Stimulated activated CD4-positive, alpha-beta T cell treated with anti-CD3 and anti-CD28 coated beads, TNF-alpha, amount 100 ng/mL, for 4 hours (primary cell): Measurements from ENCODE around the gene SVEP1.

ENCODE experiments used
- DNase-seq, 3 experiments: peaks; one replicate each; pipeline ENCODE4 v3.0.0-alpha.2; 2020; ENCODE audit warnings: low read depth in 3 of 3

Gene SVEP1

DNA sequence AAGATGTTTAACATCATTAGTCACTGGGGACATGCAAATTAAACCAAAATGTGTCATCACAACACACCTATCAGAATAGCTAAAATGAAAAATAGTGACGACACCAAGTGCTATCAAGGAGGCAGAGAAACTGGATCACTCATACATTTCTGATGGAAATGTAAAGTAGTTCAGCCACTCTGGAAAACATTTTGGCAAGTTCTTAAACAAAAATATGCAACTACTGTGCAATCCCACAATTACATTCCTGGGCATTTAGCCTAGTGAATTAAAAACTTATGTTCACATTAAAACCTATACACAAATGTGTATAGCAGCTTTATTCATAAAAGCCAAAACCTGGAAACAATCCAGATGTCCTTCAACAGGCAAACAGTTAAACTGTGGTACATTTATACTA is 53.1 kb downstream of the SVEP1 start:
- no peak for DNase-seq

- no peak for DNase-seq
These were observed 58.3 kb downstream of the SVEP1 start for GRCh38 chr9:110521206-110521605.

GRCh38 chr9:110520120-110520701 is 59.3 kb downstream of the SVEP1 start:
- DNase-seq, result no peak

DNA sequence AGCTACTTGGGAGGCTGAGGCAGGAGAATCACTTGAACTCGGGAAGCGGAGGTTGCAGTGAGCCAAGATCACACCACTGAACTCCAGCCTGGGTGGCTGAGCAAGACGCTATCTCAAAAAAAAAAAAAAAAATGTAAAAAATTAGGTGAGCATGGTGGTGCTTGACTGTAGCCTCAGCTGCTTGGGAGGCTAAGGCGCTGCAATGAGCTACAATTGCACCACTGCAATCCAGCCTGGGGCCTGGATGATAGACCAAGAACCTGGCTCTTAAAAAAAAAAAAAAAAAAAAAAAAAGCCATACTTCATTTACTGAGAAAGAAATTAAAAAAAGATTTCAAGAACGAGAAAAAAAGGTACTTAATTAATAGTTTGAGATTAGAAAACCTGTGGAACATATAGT is 62.1 kb downstream of the SVEP1 start:
- DNase-seq, result no peak

DNA sequence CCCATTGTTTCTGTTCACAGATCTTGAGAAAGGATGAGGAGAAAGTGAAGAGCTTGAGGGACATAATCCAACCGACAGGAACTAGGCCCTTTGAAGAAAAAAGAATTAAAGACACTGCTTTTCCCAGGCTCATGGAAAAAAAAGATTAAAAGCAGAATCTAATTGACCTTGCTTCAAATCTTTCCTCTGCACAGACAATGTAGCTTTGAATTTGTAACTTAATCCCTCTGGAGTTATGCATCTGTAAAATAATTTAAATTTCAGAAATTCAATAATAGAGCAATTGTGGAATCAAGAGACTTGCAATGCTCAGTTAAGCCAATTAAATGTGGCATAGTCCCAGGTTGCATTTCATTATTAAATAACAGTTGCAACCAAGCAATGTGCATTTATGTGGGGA is 64.6 kb downstream of the SVEP1 start:
- DNase-seq, result no peak

- DNase-seq, result no peak
These were observed 66.7 kb downstream of the SVEP1 start for GRCh38 chr9:110512817-110513216.

GRCh38 chr9:110509792-110510191 is 69.7 kb downstream of the SVEP1 start:
- DNase-seq, result no peak

DNA sequence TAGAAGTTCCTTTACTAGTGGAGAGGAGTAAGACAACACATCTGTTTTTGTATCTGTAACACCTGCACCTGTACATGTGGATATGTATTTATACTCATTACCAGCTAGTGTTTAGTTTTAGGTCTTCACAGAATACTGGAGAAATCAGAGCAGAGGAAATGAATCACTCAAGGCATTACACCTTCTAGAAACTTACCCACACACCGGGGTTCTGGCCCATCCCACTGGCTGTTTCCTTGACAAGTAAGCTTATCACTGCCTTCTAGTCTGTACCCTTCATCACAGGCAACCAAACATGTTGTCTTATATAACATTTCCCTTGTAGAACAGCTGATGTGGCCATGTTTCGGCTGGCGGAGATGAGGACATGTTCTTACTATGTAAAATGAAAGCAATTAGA is 76.7 kb downstream of the SVEP1 start:
- DNase-seq, result no peak

DNA sequence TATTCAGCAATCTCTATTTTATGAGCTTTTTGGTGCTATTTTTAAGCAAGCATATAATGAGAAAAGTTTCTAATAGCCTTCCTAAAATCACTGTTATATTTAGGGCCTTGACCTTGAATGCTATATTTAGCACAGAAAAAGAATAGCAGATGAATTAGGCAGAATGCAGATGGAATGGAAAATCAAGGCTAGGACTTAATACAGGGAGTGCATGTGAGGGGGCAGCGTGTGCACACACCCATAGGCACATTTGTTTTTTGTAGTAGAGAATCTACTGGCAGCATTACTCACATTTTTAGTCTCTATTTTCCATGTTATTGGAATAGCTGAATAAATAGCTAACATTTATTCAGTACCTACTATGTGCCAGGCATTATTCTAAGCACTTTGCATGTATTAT is 79.9 kb downstream of the SVEP1 start:
- no peak for DNase-seq

DNA sequence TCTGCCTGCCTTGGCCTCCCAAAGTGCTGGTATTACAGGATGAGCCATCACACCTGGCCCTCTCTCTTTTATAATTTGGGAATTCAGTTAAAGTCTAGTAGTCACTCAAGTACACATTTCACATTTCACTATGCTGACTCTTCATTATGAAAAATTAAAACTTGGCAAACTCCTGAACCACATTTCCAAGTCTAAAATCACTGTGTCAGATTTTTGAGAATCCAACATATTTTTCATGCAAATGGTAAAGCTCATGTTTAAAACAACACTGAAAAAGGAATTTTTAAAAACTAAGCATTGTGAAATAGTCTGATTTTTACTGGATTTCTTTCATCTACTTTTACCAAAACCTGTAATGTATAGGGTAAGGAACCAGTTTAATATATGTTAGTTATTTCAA is 92.3 kb downstream of the SVEP1 start:
- DNase-seq, result no peak

- no peak for DNase-seq
These were observed 93.3 kb downstream of the SVEP1 start for GRCh38 chr9:110486218-110486617.

GRCh38 chr9:110479481-110479880 is 100.1 kb downstream of the SVEP1 start:
- no peak for DNase-seq

- no peak for DNase-seq
These were observed 103.3 kb downstream of the SVEP1 start for GRCh38 chr9:110476251-110476650.

DNA sequence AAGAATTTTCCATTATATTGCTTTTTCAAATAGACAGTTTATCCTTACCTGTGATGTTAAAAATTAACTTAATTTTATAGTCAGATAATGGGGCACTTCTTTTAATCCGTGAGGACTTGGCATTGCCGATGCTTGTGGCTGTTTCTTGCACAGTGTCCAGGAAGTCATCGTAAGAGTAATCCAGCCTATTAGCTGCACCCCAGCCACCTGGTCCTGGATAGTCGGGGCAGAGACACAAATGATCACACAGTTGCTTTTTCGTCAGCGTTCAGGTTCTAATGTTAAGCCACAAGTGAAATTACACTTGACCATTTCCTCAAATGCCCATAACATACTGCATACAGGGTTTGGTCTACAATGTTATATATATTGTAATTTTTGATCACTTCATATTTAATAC is 107.4 kb downstream of the SVEP1 start:
- DNase-seq, result no peak

DNA sequence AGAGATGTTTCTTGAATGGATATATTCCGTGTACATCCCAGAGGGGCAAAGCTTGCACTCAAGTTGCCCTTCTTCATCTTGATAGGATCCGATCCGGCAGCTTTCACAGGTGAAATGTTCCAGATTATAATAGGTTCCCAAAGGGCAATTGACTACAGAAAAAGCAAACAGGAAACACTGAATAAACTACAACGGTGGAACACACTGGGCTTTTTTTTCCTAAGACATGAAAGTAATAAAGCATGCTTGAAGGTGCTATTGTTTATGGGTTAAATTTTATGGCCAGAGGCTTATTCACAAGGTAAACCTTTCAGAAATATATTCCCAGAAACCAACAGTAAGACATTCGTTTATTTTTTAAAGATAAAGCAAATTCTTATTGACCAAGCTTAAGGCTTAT is 110.6 kb downstream of the SVEP1 start:
- no peak for DNase-seq

DNA sequence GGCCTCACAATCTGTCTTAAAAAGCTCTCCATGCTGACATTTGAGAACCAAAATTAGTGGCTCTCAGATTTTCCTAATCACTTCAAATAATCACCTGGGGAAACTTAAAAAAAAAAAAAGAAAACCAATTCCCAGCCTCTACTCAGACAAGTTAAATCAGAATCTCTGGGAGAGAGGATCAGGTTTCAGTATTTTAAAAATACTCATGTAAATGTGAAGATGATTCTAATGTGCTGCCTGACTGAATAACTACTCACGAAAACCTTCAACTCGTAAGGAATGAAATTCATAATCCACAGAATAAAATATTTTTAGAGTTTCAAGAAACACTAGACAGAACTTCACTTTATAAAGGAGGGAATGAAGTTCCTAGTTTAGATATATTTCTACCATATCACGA is 114.4 kb downstream of the SVEP1 start:
- DNase-seq, result no peak

DNA sequence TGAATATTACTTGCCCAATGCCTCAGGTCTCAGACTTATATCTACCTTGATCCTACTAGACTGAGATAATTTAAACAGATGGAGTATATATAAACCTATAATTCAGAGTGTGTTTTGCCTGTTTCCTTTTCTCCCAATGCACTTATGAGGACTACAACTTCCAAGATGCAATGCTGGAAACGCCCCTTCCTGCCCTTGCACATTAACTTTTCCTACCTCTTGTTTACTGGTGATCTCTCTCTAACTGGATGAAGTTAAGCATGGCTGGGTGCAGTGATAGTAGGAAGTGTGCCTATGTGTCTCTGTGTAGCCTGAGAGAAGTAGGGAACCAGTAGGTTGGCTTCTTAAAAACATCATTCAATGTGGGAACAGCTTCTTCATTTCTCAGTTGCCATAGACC is 115.2 kb downstream of the SVEP1 start:
- no peak for DNase-seq

DNA sequence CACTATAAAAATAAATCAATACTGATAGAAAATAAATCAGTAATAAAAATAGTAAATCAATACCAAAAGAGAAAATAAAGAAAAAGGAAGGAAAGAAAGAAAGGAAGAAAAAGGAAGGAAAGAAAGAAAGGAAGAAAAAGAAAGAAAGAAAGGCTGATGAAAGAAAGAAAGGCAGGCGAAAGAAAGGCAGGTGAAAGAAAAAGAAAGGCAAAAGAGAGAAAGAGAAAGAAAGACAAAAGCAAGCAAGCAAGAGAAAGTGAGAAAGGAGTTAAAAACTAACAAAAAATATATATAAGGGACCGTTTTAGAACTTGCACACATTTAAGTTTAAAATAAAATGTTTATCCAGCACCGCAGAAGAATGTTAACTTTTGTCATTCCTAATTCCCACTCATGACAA is 116.0 kb downstream of the SVEP1 start:
- no peak for DNase-seq

- no peak for DNase-seq
These were observed 122.3 kb downstream of the SVEP1 start for GRCh38 chr9:110457245-110457644.

- DNase-seq, result no peak
These were observed 122.9 kb downstream of the SVEP1 start for GRCh38 chr9:110456681-110457080.

DNA sequence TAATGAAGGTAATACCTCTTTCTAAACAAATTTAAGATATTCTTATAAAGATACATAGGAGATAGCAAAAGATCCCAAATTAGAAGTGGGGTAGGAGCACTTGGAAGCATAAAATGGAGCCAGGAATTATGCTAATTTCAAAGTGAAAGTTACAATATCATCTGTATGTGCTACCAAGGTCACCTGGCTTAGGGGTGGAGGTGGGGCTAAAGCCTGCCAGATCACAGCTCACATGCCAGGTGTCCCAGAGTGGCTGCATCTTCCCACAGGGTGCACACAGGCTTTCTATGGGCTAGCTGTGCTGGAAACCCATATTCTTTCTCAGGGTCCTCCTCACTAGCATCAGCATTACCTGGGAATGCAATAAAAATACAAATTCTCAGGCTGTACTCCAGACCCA is 123.7 kb downstream of the SVEP1 start:
- DNase-seq, result no peak

DNA sequence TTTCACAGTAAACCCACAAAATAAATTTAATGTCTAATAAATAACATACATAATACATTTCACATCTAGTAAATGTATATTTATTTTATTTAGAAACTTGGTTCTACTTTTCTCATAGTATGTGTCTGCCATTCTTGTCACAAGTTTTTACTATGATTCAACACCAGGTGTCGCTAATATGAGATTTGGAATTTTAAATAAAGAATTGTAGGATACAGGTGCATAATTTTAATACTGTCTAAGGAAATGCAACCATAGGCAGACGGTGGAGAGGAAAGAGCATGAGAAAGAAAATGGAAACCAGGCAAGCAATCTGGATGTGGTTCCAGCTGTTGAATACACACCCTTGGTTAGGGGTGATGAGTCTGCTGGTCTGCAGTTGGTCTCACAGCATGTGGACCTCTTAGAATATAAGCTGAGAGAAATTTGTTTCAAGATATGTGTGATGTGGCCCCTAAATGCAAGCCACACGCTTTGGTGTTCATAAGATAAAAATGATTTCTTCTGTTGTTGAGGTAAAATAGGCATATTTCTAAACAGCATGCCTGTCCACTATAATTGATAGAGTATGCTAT is 127.2 kb downstream of the SVEP1 start:
- no peak for DNase-seq

DNA sequence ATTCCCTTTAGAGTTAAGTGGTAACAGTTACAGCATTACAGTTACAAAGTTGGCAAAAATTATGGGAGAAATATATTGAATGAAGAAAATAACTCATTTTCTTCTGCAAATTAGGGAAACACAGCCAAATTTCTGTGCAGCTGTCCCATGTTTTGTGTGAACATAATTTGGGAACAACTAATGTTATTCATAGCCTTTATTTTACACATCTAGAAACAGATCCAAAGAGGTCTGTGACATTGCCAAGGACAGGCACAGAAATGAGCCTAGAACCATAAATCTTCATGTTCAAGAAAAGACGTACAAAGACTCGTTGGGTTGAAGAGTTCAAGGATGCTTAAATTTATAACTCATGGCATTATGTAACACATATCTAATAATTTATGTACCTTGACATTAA is 127.8 kb downstream of the SVEP1 start:
- no peak for DNase-seq

DNA sequence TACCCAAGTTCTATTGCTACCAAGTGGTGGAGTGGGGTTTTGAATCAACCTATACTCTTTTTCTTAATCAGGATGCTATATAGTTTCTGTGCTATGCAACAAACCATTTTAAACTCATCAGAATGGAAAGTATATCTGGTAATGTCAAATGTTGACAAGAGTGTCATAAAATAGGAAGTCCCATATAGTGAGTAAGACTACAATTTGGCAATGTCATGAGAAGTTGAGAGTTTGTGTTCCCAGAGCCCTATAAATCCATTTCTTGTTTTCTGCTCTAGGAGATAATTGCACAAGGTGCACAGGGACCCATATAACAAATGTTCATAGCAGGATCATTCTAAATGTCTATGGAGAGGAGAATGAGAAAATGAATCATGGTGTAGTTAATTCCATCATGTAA is 132.1 kb downstream of the SVEP1 start:
- DNase-seq, result no peak
